ENCODE results near the gene TNRC18.

Gene TNRC18

GRCh38 chr7:5413449-5413786 lies 10.2 kb downstream of the TNRC18 start:
- TF ChIP-seq TCF4 (CRISPR knock-in tag; IDR thresholded peaks at IDR 0.05; ENCODE audit: borderline replicate concordance) (no peak), ZFP30 (CRISPR knock-in tag; IDR thresholded peaks at IDR 0.05) (no peak), SNAI2 (CRISPR knock-in tag; IDR thresholded peaks at IDR 0.05) (no peak), RARB (CRISPR knock-in tag; IDR thresholded peaks at IDR 0.05) (no peak), ESRRG (CRISPR knock-in tag; IDR thresholded peaks at IDR 0.05) (no peak)
- TF ChIP-seq, protein P1, sequence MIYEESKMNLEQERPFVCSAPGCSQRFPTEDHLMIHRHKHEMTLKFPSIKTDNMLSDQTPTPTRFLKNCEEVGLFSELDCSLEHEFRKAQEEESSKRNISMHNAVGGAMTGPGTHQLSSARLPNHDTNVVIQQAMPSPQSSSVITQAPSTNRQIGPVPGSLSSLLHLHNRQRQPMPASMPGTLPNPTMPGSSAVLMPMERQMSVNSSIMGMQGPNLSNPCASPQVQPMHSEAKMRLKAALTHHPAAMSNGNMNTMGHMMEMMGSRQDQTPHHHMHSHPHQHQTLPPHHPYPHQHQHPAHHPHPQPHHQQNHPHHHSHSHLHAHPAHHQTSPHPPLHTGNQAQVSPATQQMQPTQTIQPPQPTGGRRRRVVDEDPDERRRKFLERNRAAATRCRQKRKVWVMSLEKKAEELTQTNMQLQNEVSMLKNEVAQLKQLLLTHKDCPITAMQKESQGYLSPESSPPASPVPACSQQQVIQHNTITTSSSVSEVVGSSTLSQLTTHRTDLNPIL (CRISPR knock-in tag; IDR thresholded peaks at IDR 0.05; ENCODE audit: low read depth), result no peak

DNA sequence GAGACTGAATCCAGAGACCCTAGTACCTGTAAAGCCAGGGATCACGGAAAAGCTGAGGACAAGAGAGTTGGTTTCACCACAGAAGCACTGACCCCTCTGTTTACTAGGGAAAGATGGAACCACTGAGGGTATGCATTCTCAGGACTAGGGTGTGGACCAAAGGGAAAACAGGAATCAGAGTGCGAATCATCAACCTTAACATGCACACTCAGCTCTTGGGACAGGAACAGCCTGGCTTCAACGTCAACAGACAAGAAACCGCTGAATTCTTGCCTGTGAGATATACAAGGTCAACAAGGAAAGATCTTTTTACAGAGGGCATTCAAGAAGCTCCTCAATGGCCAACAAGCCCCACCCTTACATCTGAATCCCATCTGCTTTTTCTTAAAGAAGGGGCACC lies 14.9 kb downstream of the TNRC18 start:
- no peak for ATAC-seq
- no peak for TF ChIP-seq ARNTL (CRISPR knock-in tag; IDR thresholded peaks at IDR 0.05; ENCODE audit: borderline replicate concordance, low read depth)
- TF ChIP-seq PATZ1 (CRISPR knock-in tag; IDR thresholded peaks at IDR 0.05; ENCODE audit: borderline replicate concordance), result no peak
- TF ChIP-seq SNAI2 (CRISPR knock-in tag; IDR thresholded peaks at IDR 0.05), result no peak
- no peak for TF ChIP-seq ZNF565 (CRISPR knock-in tag; conservative IDR thresholded peaks at IDR 0.05; ENCODE audit: low read depth)
- TF ChIP-seq, protein P1 (CRISPR knock-in tag; IDR thresholded peaks at IDR 0.05; ENCODE audit: low read depth), result no peak
- no peak for TF ChIP-seq ZFP30 (CRISPR knock-in tag; IDR thresholded peaks at IDR 0.05)
- TF ChIP-seq, protein P2, sequence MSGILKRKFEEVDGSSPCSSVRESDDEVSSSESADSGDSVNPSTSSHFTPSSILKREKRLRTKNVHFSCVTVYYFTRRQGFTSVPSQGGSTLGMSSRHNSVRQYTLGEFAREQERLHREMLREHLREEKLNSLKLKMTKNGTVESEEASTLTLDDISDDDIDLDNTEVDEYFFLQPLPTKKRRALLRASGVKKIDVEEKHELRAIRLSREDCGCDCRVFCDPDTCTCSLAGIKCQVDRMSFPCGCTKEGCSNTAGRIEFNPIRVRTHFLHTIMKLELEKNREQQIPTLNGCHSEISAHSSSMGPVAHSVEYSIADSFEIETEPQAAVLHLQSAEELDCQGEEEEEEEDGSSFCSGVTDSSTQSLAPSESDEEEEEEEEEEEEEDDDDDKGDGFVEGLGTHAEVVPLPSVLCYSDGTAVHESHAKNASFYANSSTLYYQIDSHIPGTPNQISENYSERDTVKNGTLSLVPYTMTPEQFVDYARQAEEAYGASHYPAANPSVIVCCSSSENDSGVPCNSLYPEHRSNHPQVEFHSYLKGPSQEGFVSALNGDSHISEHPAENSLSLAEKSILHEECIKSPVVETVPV (CRISPR knock-in tag; IDR thresholded peaks at IDR 0.05), result no peak
- no peak for TF ChIP-seq CSDC2 (CRISPR knock-in tag; IDR thresholded peaks at IDR 0.05)
- TF ChIP-seq ISL1 (CRISPR knock-in tag; IDR thresholded peaks at IDR 0.05), result no peak
- no peak for TF ChIP-seq ZFP3 (CRISPR knock-in tag; IDR thresholded peaks at IDR 0.05)
- TF ChIP-seq TCF4 (CRISPR knock-in tag; IDR thresholded peaks at IDR 0.05; ENCODE audit: borderline replicate concordance), result no peak
- TF ChIP-seq POU6F1 (CRISPR knock-in tag; IDR thresholded peaks at IDR 0.05; ENCODE audit: borderline replicate concordance, low read depth), result no peak
- TF ChIP-seq OSR1 (CRISPR knock-in tag; IDR thresholded peaks at IDR 0.05), result no peak
- no peak for TF ChIP-seq ZNF8 (CRISPR knock-in tag; IDR thresholded peaks at IDR 0.05)
- no peak for TF ChIP-seq RARB (CRISPR knock-in tag; IDR thresholded peaks at IDR 0.05)
- TF ChIP-seq TOX (CRISPR knock-in tag; IDR thresholded peaks at IDR 0.05; ENCODE audit: borderline replicate concordance), result no peak
- no peak for TF ChIP-seq GLIS3 (CRISPR knock-in tag; IDR thresholded peaks at IDR 0.05)
- no peak for TF ChIP-seq ESRRG (CRISPR knock-in tag; IDR thresholded peaks at IDR 0.05)

More at GRCh38 chr7:5413449-5413786, 10.2 kb downstream of the TNRC18 start:
- no peak for ATAC-seq

GRCh38 chr7:5406957-5407945 lies 16.4 kb downstream of the TNRC18 start:
- ATAC-seq, result no peak
- TF ChIP-seq TOX (CRISPR knock-in tag; IDR thresholded peaks at IDR 0.05; ENCODE audit: borderline replicate concordance) (no peak), ZNF8 (CRISPR knock-in tag; IDR thresholded peaks at IDR 0.05) (no peak), ZFP30 (CRISPR knock-in tag; IDR thresholded peaks at IDR 0.05) (no peak), BACH2 (CRISPR knock-in tag; IDR thresholded peaks at IDR 0.05; ENCODE audit: borderline replicate concordance) (no peak), SNAI2 (CRISPR knock-in tag; IDR thresholded peaks at IDR 0.05) (no peak), TSHZ2 (CRISPR knock-in tag; IDR thresholded peaks at IDR 0.05) (no peak), CSDC2 (CRISPR knock-in tag; IDR thresholded peaks at IDR 0.05) (no peak), ESRRG (CRISPR knock-in tag; IDR thresholded peaks at IDR 0.05) (no peak), ARNTL (CRISPR knock-in tag; IDR thresholded peaks at IDR 0.05; ENCODE audit: borderline replicate concordance, low read depth) (no peak), ZFP3 (CRISPR knock-in tag; IDR thresholded peaks at IDR 0.05) (no peak)
